Uterus (tissue), 4 donors: ENCODE results near the gene ADCK2. TPM values are rescaled to one million over a fixed set of nuclear protein-coding genes. Genes with fewer than 3 reads are reported as not detected.
"Not testable (repeated sequence)": the region's sequence is repeated elsewhere in the genome, so short reads cannot be mapped to it uniquely, and the experiment has no call there.

Experiments
- DNase-seq, 2 donors: peaks; one replicate each; pipeline ENCODE4 v3.0.0-alpha.2; 2019 to 2020
- H3K27ac ChIP-seq, 2 donors: fragments of 200-600 bp; sonication (generic); 1 replicate in 1 of 2; 2 replicates in 1 of 2; pipeline ENCODE4 v1.5.1; 2016 to 2018
- H3K27me3 ChIP-seq, 2 donors: fragments of 200-600 bp; sonication (generic); one replicate each; pipeline ENCODE4 v1.5.1; 2018 to 2019; ENCODE audit warnings: control low read depth in 1 of 2
- H3K36me3 ChIP-seq, 2 donors: fragments of 200-600 bp; sonication (generic); one replicate each; pipeline ENCODE4 v1.5.1; 2019; ENCODE audit warnings: control low read depth in 1 of 2
- H3K4me1 ChIP-seq, 2 donors: fragments of 200-600 bp; sonication (generic); one replicate each; pipeline ENCODE4 v1.5.1; 2018 to 2019; ENCODE audit warnings: control low read depth in 1 of 2
- H3K4me3 ChIP-seq, 2 donors: fragments of 200-600 bp; sonication (generic); 1 replicate in 1 of 2; 2 replicates in 1 of 2; pipeline ENCODE4 v1.5.1; 2018 to 2019; ENCODE audit warnings: mild to moderate bottlenecking in 1 of 2
- H3K9me3 ChIP-seq, 2 donors: fragments of 200-600 bp; sonication (generic); one replicate each; pipeline ENCODE4 v1.5.1; 2019; ENCODE audit warnings: control low read depth in 1 of 2
- CTCF ChIP-seq, 4 experiments: fragments of 200-600 bp in 2 of 4; fragments of 450-650 bp in 2 of 4; sonication (generic) in 2 of 4; IDR thresholded peaks; one replicate each; pipeline ENCODE4 v1.5.1; 2016 to 2019; ENCODE audit warnings: antibody characterized with exemption in 4 of 4, mild to moderate bottlenecking in 2 of 4, moderate library complexity in 1 of 4
- POLR2A ChIP-seq, 2 donors: fragments of 450-650 bp; IDR thresholded peaks; one replicate each; pipeline ENCODE4 v1.6.1; 2016; ENCODE audit warnings: antibody characterized with exemption in 2 of 2, mild to moderate bottlenecking in 1 of 2, moderate library complexity in 1 of 2
- intact Hi-C: fragments of 100-400 bp; cut with DNase I; formaldehyde crosslinking; loops from one replicate; pipeline ENCODE4 v1.15.1; 2023; ENCODE audit warnings: low total_unique reads
- total RNA-seq, 4 donors: library from RNA; depleted of rRNA in 3 of 4; stranded (reverse); fragments of >200 nt in 3 of 4; gene quantifications; one replicate each; pipeline versions ENCODE4 v1.1.0 to v1.2.4, GENCODE V29; 2014 to 2023
- donor health status: DM: yes; HTN: yes; CAD: no.

The ADCK2 gene
- total RNA-seq, 4 donors from 2014 or later = 13.2 to 24.3 (median 22.4) TPM

GRCh38 chr7:140697447-140698143 is 24.9 kb downstream of the ADCK2 start:
- peak overlapping the region; percentile 91 to 95 for H3K27ac ChIP-seq
- intact Hi-C loops = no loop called here
- no peaks in the 10 kb centered on the region for H3K27me3 ChIP-seq
- no peak for TF ChIP-seq CTCF (IDR thresholded peaks at IDR 0.05)
- TF ChIP-seq POLR2A (IDR thresholded peaks at IDR 0.05) = no peak
- H3K9me3 ChIP-seq = no peaks in the 10 kb centered on the region
- H3K4me1 ChIP-seq = no peaks in the 10 kb centered on the region
- no peak for DNase-seq
- no peaks in the 10 kb centered on the region for H3K36me3 ChIP-seq
- peak overlapping the region; percentile 67 to 82 for H3K4me3 ChIP-seq

- H3K4me1 ChIP-seq = no peaks in the 10 kb centered on the region
- TF ChIP-seq POLR2A (IDR thresholded peaks at IDR 0.05) = no peak
- no peak for TF ChIP-seq CTCF (IDR thresholded peaks at IDR 0.05)
- H3K9me3 ChIP-seq = no peaks in the 10 kb centered on the region
- H3K27me3 ChIP-seq = no peaks in the 10 kb centered on the region
- intact Hi-C loops = no loop called here
- H3K27ac ChIP-seq = no peak overlapping the region
- H3K4me3 ChIP-seq = no peak overlapping the region
- DNase-seq = peak in 1 of 2 donors; percentile 36
- H3K36me3 ChIP-seq = no peaks in the 10 kb centered on the region
These were observed 25.7 kb downstream of the ADCK2 start for GRCh38 chr7:140698477-140698876.

- no peak overlapping the region for H3K27ac ChIP-seq
- H3K9me3 ChIP-seq = no peaks in the 10 kb centered on the region
- no peaks in the 10 kb centered on the region for H3K4me1 ChIP-seq
- H3K4me3 ChIP-seq = no peak overlapping the region
- TF ChIP-seq POLR2A (IDR thresholded peaks at IDR 0.05) (no peak), CTCF (IDR thresholded peaks at IDR 0.05) (no peak)
- no peaks in the 10 kb centered on the region for H3K36me3 ChIP-seq
- intact Hi-C loops = no loop called here
- DNase-seq = no peak
- no peaks in the 10 kb centered on the region for H3K27me3 ChIP-seq
These were observed 30.0 kb downstream of the ADCK2 start for GRCh38 chr7:140702774-140703173.

GRCh38 chr7:140704205-140704604 is 31.5 kb downstream of the ADCK2 start:
- no peak for DNase-seq
- Histone ChIP-seq H3K4me3 (no peak overlapping the region), H3K27me3 (no peaks in the 10 kb centered on the region), H3K9me3 (no peaks in the 10 kb centered on the region), H3K36me3 (no peaks in the 10 kb centered on the region), H3K4me1 (no peaks in the 10 kb centered on the region), H3K27ac (no peak overlapping the region)
- intact Hi-C loops = no loop called here
- TF ChIP-seq CTCF (IDR thresholded peaks at IDR 0.05) (no peak), POLR2A (IDR thresholded peaks at IDR 0.05) (no peak)

GRCh38 chr7:140707132-140707531 is 34.4 kb downstream of the ADCK2 start:
- intact Hi-C loops = no loop called here
- H3K9me3 ChIP-seq = no peaks in the 10 kb centered on the region
- H3K27me3 ChIP-seq = no peaks in the 10 kb centered on the region
- no peak for DNase-seq
- no peak for TF ChIP-seq CTCF (IDR thresholded peaks at IDR 0.05)
- no peak for TF ChIP-seq POLR2A (IDR thresholded peaks at IDR 0.05)
- no peaks in the 10 kb centered on the region for H3K36me3 ChIP-seq
- no peak overlapping the region for H3K4me3 ChIP-seq
- no peak overlapping the region for H3K27ac ChIP-seq
- no peaks in the 10 kb centered on the region for H3K4me1 ChIP-seq

GRCh38 chr7:140708764-140709163 is 36.0 kb downstream of the ADCK2 start:
- intact Hi-C loops, H3K27me3 ChIP-seq, H3K4me1 ChIP-seq, H3K27ac ChIP-seq, H3K9me3 ChIP-seq, H3K4me3 ChIP-seq, H3K36me3 ChIP-seq, DNase-seq: not testable (repeated sequence)

- H3K4me1 ChIP-seq, DNase-seq, H3K27me3 ChIP-seq, H3K36me3 ChIP-seq, intact Hi-C loops, H3K4me3 ChIP-seq, H3K9me3 ChIP-seq, H3K27ac ChIP-seq: not testable (repeated sequence)
These were observed 39.6 kb downstream of the ADCK2 start for GRCh38 chr7:140712392-140712791.
